Right lobe of liver (tissue), 6 donors: ENCODE results near the gene TENM4. TPM values are rescaled to one million over a fixed set of nuclear protein-coding genes. Genes with fewer than 3 reads are reported as not detected.

Experiments used
- ATAC-seq, 4 donors: fragments of 200-7000 bp; cut with Tn5 transposase; one replicate each; pipeline ENCODE4 v1.9.1; 2020; ENCODE audit warnings: mild to moderate bottlenecking in 4 of 4, moderate library complexity in 4 of 4
- DNase-seq, 3 donors: peaks; one replicate each; pipeline ENCODE4 v3.0.0-alpha.2; 2020
- H3K27ac ChIP-seq, 3 donors: fragments of 200-600 bp; one replicate each; pipeline ENCODE4 v1.8.0; 2022
- H3K27me3 ChIP-seq, 2 donors: fragments of 200-600 bp; one replicate each; pipeline ENCODE4 v1.8.0; 2022
- H3K36me3 ChIP-seq, 4 donors: fragments of 200-600 bp; sonication (generic) in 1 of 4; one replicate each; pipeline versions ENCODE4 v1.5.1 to v1.8.0; 2017 to 2022; ENCODE audit warnings: control low read depth in 1 of 4
- H3K4me1 ChIP-seq, 4 donors: fragments of 200-600 bp; sonication (generic) in 1 of 4; one replicate each; pipeline versions ENCODE4 v1.5.1 to v1.8.0; 2017 to 2022; ENCODE audit warnings: control low read depth in 1 of 4
- H3K4me3 ChIP-seq, 3 donors: fragments of 200-600 bp; one replicate each; pipeline ENCODE4 v1.8.0; 2022
- H3K9me3 ChIP-seq, 4 donors: fragments of 200-600 bp; sonication (generic) in 1 of 4; one replicate each; pipeline versions ENCODE4 v1.5.1 to v1.8.0; 2017 to 2022; ENCODE audit warnings: control low read depth in 1 of 4
- POLR2A ChIP-seq: fragments of 450-650 bp; IDR thresholded peaks from one replicate; pipeline ENCODE4 v1.6.1; 2017; ENCODE audit warnings: antibody characterized with exemption, mild to moderate bottlenecking
- WGBS: methylation state at CpG from one replicate; pipeline ENCODE4 v1.1.6; 2018; ENCODE audit warnings: low coverage, low lambda C conversion rate; ENCODE audit not compliant: insufficient coverage; ENCODE audit errors: missing lambda C conversion rate; 5-methylcytosine and 5-hydroxymethylcytosine counted together
- intact Hi-C, 2 donors: fragments of 100-400 bp; cut with DNase I; formaldehyde crosslinking; loops; one replicate each; pipeline versions ENCODE4 v1.11.2 to v1.14.1; 2022
- total RNA-seq, 6 experiments: library from RNA; depleted of rRNA in 2 of 6; stranded (reverse); fragments of >200 nt in 2 of 6; fragmentation: NEBNext Ultra II Directional in 3 of 6; extraction: Animal tissue kit (Norgen Biotek cat#: 25700) in 3 of 6; gene quantifications; one replicate each; pipeline versions ENCODE4 v1.1.0 to v1.2.4, GENCODE V29; 2016 to 2023
- TF ChIP-seq, protein P1 (sequence below), 4 donors: fragments of 200-600 bp in 3 of 4; fragments of 450-650 bp in 1 of 4; IDR thresholded peaks; one replicate each; pipeline versions ENCODE4 v1.5.1 to v1.8.0; 2016 to 2022; ENCODE audit warnings: antibody characterized with exemption in 4 of 4, mild to moderate bottlenecking in 2 of 4
- donor health status: DM: no; HTN: yes; CAD: no.
- donor health status: DM: no; HTN: no; CAD: no.
- donor health status: DM: no; HTN: no; CAD: no.
- donor health status: DM: no; HTN: yes; CAD: no.
- donor health status: DM: no; HTN: yes; CAD: no.

Gene TENM4
- total RNA-seq, 6 experiments from 2014 or later = 0.04 to 0.58 (median 0.14) TPM; not detected in 2

DNA sequence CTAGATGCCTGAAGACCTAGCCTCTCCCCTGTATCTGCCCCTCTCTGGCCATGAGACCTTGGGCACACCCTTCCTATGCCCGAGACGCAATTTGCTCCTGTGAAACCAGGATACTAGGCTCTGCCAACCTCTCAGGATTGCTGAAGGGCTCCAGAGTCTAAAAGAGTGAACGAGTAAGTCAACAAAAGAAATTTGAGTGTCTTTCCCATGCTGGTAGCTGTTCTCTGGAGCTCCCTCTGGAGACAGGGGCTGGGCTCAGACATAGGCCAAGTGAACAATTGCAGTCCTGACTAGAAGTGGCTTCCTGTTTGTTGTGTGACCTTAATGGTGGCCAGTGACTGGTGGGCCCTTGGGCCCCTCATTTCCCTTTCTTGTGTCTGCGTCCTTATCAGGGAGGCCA lies 677.2 kb downstream of the TENM4 start:
- H3K36me3 ChIP-seq = no peaks in the 10 kb centered on the region
- no peak overlapping the region for H3K27ac ChIP-seq
- WGBS = 78% methylated on average over 3 of the region's 4 CpGs
- no peak for TF ChIP-seq POLR2A
- TF ChIP-seq, protein P1, sequence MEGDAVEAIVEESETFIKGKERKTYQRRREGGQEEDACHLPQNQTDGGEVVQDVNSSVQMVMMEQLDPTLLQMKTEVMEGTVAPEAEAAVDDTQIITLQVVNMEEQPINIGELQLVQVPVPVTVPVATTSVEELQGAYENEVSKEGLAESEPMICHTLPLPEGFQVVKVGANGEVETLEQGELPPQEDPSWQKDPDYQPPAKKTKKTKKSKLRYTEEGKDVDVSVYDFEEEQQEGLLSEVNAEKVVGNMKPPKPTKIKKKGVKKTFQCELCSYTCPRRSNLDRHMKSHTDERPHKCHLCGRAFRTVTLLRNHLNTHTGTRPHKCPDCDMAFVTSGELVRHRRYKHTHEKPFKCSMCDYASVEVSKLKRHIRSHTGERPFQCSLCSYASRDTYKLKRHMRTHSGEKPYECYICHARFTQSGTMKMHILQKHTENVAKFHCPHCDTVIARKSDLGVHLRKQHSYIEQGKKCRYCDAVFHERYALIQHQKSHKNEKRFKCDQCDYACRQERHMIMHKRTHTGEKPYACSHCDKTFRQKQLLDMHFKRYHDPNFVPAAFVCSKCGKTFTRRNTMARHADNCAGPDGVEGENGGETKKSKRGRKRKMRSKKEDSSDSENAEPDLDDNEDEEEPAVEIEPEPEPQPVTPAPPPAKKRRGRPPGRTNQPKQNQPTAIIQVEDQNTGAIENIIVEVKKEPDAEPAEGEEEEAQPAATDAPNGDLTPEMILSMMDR (IDR thresholded peaks at IDR 0.05) = no peak
- no peaks in the 10 kb centered on the region for H3K4me1 ChIP-seq
- H3K4me3 ChIP-seq = no peak overlapping the region
- ATAC-seq = no peak
- intact Hi-C loops = no loop called here
- H3K9me3 ChIP-seq = no peaks in the 10 kb centered on the region
- DNase-seq = no peak
- H3K27me3 ChIP-seq = no peaks in the 10 kb centered on the region

DNA sequence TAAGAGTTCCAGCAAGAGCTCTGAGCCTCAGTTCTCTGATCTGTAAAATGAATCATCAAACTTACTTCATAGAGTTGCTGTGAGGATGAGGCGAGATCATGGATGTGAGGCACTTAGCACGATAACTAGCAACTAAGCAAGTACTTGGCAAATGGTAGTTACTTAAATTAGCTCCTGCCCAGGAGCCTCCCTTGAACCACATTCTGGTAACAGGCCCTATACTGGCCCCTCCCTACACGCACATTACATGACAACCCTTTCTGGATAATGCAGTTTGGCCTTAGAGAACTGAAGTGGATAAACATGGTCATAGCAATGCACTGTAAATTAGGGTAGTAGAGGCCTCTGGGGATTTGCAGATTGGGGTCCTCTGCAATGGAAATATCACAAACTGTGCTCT lies 678.7 kb downstream of the TENM4 start:
- DNase-seq = no peak
- 65% methylated on average over 3 of the region's 3 CpGs for WGBS
- Histone ChIP-seq H3K4me3 (no peak overlapping the region), H3K9me3 (no peaks in the 10 kb centered on the region), H3K27me3 (no peaks in the 10 kb centered on the region), H3K27ac (no peak overlapping the region), H3K36me3 (no peaks in the 10 kb centered on the region), H3K4me1 (no peaks in the 10 kb centered on the region)
- intact Hi-C loops = no loop called here
- no peak for ATAC-seq
- no peak for TF ChIP-seq POLR2A
- TF ChIP-seq, protein P1 (IDR thresholded peaks at IDR 0.05) = no peak

DNA sequence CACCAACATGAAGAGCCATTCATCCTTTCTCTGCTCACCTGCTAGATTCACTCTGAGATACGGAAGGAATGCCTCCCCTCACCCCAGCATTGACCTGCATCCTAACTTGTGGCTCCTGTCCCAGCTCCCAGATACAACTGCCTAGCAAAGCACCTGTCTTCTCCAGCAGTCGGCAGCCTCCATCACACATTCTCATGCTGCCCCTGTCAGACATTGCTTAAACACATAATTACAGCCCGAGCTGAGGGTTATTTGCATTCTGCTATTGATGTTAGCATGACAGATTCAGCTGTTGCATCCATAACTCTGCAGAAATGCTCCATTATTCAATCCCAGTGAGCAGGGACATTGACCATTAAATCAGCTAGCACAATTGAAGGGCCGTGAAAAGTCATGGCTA lies 681.8 kb downstream of the TENM4 start:
- DNase-seq (no peak), ATAC-seq (no peak)
- WGBS = 39% methylated on average over 4 of the region's 4 CpGs
- TF ChIP-seq, protein P1 (IDR thresholded peaks at IDR 0.05) = no peak
- TF ChIP-seq POLR2A = no peak
- Histone ChIP-seq H3K9me3 (no peaks in the 10 kb centered on the region), H3K27ac (no peak overlapping the region), H3K36me3 (no peaks in the 10 kb centered on the region), H3K27me3 (no peaks in the 10 kb centered on the region), H3K4me3 (no peak overlapping the region), H3K4me1 (no peaks in the 10 kb centered on the region)
- intact Hi-C loops = no loop called here

DNA sequence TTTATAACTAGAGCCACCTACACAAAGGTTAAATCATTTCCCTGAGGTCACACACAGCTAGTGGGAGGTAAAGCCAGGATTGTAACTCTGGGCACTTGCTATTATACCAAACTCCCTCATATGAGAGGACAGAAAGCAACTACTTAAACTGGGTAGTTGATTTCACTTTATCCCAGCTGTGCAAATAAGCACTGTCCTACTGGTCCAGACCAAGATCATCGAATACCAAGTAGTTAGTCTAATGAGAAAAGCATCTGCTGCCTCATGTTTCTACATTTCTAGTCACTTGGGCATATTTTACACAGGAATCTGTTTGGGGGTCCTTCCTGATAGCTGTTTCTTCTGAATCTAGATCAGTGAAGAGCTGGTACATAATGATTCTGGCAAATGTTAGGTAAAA lies 687.5 kb downstream of the TENM4 start:
- TF ChIP-seq, protein P1 (IDR thresholded peaks at IDR 0.05) = no peak
- no peak for TF ChIP-seq POLR2A
- H3K27ac ChIP-seq = no peak overlapping the region
- no peaks in the 10 kb centered on the region for H3K4me1 ChIP-seq
- DNase-seq (no peak), ATAC-seq (no peak)
- intact Hi-C loops = no loop called here
- no peaks in the 10 kb centered on the region for H3K9me3 ChIP-seq
- 80% methylated on average over 1 of the region's 1 CpG for WGBS
- no peaks in the 10 kb centered on the region for H3K27me3 ChIP-seq
- H3K4me3 ChIP-seq = no peak overlapping the region
- no peaks in the 10 kb centered on the region for H3K36me3 ChIP-seq

DNA sequence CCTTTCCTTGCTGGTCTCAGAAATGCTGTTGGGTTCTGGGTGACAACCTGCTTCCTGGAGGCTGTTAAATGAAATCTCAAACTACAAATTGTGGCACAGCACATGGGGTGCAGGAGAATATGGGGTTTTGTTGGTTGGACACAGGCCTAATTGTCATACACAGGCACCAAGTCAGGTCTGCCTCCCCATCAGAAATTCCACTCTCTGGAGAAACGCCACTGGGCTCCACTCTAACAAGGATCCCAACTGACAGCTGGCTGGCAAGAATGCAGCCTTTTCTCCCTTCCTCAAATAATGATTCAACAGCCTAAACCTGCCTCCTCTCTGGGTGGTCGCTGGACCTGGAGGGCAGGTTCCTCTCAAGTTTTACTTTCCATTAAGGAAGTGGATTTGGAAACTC lies 688.3 kb downstream of the TENM4 start:
- no peak for ATAC-seq
- intact Hi-C loops = no loop called here

More for the DNA sequence above, 688.3 kb downstream of the TENM4 start:
- no peak for TF ChIP-seq POLR2A
- TF ChIP-seq, protein P1 (IDR thresholded peaks at IDR 0.05) = no peak
- Histone ChIP-seq H3K4me1 (no peaks in the 10 kb centered on the region), H3K36me3 (no peaks in the 10 kb centered on the region), H3K4me3 (no peak overlapping the region), H3K27ac (no peak overlapping the region), H3K27me3 (no peaks in the 10 kb centered on the region), H3K9me3 (no peaks in the 10 kb centered on the region)
- DNase-seq = no peak
- WGBS = 48% methylated on average over 2 of the region's 2 CpGs
